HS-27A (cell line): ENCODE measurements around the gene GMPS.
"Not testable (repeated sequence)": the region's sequence is repeated elsewhere in the genome, so short reads cannot be mapped to it uniquely, and the experiment has no call there.

ENCODE experiments used
- DNase-seq: peaks from one replicate; pipeline ENCODE4 v3.0.0-alpha.2; 2012; ENCODE audit warnings: low read depth, missing footprints

GMPS gene

DNA sequence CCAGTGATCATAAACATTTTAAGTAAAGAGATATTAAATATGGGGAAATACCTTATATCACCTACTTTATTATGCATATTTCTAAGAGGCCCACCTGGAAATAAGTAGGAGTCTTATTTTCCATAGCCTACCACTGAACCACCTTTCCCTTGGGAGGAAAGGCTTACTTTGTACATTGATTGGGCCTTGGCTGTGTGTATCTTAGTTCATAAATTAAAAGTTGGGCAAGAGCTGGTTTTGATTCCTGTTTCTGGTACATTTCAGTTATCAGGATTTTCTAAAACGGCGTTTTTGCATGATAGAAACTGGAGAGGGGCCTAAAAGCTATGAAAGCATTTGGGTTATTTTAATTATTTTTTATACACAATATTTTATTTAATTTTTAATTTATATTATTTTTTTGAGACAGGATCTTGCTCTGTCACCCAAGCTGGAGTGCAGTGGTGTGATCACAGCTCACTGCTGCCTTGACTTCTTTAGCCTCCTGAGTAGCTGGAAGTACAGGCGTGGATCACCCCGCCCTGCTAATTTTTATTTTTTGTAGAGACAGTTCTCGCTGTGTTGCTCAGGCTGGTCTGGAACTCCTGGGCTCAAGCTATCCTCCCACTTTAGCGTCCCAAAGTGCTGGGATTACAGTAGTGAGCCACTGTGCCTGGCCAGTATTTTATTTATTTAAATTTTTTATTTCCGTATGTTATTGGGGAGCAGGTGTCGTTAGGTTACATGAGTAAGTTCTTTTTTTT, 2.6 kb downstream of the GMPS start:
- DNase-seq: no peak

DNA sequence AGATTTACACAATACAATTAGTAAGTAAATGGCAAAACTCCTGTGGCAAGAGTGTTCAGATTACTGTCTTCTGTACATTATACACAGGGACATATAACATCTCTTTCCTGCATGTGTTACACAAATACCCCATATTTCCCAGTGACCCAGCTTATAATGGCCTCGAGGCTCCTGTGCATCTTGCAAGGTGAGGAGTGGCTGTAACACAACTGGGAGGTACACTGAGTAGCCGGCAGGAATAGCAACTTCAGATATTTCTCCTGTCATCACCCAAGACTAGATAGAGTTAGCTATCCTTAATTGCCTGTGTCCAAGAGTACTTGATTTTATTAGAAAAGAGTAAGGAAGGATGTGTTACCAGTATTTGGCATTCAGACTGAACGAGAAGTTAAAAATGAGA, 5.6 kb downstream of the GMPS start:
- DNase-seq: no peak

DNA sequence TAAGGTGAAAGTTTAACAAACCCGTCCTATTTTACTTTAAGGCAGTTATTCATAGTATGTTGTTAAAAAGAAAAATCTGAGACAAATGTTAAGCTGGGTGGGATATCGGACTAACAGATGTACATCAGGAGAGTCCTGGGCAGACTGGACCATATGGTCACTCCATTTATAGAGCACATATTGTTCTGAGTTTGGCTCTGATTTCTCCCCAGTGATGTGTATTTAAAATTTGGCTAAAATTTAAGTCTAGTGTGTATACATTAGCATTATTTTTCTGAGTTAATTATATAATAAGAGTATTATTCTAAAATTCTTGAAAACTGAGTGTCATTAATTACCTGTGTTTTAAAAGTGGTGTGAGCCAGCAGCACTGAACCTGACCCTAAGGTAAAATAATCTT, 6.1 kb downstream of the GMPS start:
- DNase-seq: no peak

GRCh38 chr3:155880286-155880685, 9.8 kb downstream of the GMPS start:
- DNase-seq: no peak

GRCh38 chr3:155884292-155884691, 13.8 kb downstream of the GMPS start:
- no peak for DNase-seq

GRCh38 chr3:155885292-155885691, 14.8 kb downstream of the GMPS start:
- DNase-seq: no peak

DNA sequence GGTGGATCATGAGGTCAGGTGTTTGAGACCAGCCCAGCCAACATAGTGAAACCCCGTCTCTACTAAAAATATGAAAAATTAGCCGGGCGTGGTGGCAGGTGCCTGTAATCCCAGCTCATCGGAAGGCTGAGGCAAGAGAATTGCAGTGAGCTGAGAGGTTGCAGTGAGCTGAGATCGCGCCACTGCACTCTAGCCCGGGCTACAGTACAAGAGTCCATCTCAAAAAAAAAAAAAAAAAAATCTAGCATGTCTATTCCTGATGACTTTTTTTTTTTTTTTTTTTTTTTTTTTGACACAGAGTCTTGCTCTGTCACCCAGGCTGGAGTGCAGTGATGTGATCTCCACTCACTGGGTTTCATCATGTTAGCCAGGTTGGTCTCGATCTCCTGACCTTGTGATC, 15.9 kb downstream of the GMPS start:
- not testable (repeated sequence) for DNase-seq

DNA sequence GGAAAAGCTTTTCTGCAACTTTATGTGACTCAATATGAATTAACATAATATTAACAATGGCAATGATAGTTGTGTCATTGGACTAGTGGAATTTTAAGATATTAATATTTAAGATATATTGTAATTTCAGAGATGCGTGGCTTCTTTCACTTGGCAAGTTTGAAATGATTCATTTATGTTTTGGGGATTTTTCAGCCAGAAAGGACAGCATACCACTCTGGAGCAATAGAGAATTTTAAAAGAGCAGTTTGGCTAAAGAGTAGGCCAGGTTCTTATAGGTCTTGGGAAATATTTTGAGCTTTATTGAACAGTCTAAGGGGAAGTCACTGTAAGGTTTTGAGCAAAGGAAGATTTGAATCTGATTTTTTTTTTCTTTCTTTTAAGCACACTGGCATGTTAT, 16.5 kb downstream of the GMPS start:
- no peak for DNase-seq

DNA sequence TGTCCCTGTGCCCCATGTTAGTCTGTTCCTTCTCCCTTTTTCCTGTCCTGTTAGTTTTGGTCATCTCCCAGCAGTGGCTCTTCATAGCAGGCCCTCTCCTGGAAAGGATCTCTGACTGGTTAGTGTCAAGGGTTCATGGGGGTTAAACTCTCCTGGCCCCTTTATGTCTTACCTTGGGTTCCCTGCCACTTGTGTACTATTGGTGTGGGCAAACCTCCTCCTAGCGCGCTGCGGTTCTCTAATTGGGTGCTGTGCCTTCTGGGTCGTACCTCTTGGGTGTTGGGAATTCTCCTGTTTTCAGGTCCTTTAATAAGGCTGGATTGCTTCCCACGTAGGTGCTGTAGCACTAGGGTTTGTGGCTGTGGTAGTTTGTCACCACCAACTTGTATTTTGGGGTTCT, 18.8 kb downstream of the GMPS start:
- DNase-seq: no peak

DNA sequence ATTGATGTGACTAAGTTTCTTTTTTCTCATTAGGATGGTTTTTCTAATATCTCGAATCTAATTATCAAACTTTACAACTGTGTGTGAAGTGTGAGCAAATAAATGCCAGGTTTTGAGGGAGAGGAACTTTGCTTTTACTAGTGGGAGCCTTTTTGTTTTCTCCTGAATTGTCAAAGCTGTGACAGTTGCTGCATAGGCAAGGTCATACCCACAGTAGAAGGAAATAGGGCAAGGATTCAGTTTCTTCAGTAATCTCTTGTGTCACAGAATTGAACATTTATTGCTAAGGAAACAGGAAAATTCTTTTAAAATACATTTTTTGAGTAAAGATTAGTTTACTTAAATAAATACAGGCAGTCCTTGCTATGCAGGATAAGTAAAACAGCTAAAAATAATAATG, 19.5 kb downstream of the GMPS start:
- no peak for DNase-seq

- no peak for DNase-seq
Measured at GRCh38 chr3:155890671-155891190, 20.3 kb downstream of the GMPS start.

DNA sequence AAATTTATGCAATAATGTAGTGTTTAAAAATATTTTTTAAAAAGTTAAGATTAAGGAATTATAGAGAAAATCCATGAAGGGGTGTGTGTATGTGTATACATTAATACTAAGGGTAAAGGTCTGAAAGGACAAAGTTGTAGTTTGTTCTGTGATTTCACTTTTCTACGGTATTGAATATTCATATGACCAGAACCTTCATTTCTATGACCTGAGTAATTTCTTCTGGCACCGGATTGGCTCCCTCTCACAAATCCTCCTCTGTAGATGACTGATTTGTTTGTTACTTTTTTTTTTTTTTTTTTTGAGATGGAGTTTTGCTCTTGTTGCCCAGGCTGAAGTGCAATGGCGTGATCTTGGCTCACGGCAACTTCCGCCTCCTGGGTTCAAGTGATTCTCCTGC, 20.9 kb downstream of the GMPS start:
- no peak for DNase-seq

GRCh38 chr3:155895379-155895900, 25.0 kb downstream of the GMPS start:
- no peak for DNase-seq

- no peak for DNase-seq
Measured at GRCh38 chr3:155906900-155907299, 36.5 kb downstream of the GMPS start.

GRCh38 chr3:155908086-155908485, 37.6 kb downstream of the GMPS start:
- DNase-seq: no peak

DNA sequence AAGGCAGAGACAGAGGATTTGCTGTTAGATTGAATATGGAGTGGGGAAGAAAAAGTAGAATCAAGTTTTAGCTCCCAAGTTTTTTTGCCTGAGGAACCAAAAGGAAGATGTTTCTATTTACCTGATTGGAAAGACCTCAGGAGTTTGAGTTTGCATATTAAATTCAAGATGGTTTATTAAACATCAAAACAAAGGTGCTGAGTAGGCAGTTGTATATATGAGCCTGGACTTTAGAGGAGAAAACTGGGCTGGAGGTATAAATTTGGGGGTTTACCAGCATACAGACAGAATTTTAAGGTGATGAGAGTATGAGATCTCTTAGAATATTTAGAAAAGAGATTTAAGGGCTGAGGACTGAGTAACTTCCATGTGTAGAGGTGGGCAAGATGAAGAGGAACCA, 38.2 kb downstream of the GMPS start:
- DNase-seq: no peak

GRCh38 chr3:155912090-155912489, 41.6 kb downstream of the GMPS start:
- DNase-seq: no peak

DNA sequence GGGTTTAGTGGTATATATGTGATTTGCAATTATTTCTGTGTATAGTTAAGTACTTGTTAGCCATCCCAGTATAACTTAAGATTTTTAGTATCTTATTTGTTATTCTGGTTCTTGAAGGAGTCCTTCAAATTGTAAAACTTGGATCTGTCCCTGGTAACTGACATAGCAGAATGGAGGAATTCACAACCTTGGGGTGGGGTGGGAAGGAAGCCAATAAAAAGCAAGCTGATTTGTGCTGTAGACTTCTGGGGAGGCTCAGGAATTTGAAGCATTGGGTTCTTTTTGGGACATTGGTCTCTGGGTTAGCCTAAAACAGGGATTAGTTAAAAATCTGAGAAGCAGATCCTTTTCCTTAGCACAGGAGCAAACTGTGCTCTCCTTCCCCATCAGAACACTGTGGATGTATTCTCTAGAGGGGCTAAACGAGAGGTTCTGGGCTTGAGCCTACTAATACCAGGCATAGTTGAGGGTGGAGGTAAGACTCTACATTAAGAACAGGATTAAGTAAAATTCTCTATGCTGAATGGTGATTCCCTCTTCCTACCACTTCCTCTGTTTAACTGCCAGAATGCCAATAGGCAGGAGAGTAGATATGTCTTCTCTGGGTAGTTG, 42.2 kb downstream of the GMPS start:
- peak; percentile 4 for DNase-seq

DNA sequence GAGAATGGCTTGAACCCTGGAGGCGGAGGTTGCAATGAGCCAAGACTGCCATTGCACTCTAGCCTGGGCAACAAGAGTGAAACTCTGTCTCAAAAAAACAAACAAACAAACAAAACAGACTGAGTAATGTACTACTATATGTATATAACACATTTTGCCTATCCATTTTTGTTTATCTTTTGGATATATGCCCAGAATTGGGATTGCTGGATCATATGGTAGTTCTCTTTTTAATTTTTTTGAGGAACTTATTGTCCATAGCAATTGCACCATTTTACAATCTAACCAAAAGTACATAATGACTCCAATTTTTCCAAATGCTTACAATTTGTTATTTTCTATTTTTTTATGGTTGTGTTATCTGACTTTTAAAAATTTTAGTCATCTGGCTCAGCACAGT, 47.3 kb downstream of the GMPS start:
- no peak for DNase-seq

- DNase-seq: no peak
Measured at GRCh38 chr3:155919728-155920127, 49.3 kb downstream of the GMPS start.

DNA sequence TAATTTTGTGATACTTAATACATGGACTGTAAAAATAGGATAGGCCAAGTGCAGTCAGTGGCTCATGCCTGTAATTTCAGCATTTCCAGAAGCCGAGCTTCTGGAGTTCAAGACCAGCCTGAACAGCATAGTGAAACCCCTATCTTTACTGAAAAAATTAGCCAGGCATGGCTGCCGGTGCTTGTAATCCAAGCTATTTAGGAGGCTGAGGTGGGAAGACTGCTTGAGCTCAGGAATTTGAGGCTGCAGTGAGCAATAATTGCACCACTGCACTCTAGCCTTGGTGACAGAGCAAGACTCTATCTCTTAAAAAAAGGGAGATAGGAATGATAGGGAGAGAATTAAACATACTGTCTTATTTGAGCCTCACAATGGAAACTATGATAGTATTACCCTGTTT, 51.0 kb downstream of the GMPS start:
- no peak for DNase-seq

DNA sequence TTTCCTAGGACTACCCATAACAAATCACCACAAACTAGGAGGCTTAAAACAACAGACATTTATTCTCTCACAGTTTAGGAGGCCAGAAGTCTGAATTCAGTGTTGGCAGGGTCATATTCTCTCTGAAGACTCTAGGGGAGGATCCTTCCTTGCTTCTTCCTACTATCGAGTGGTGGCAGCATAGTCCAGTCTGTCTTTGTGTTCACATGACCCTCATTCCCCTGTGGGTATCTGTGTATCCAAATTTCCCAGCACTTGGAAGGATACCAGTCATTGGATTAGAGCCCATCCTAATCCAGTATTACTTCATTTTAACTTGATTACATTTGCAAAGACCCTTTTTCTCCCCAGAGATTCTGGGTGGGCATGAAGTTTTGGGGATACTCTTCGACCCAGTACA, 63.8 kb downstream of the GMPS start:
- DNase-seq: no peak

DNA sequence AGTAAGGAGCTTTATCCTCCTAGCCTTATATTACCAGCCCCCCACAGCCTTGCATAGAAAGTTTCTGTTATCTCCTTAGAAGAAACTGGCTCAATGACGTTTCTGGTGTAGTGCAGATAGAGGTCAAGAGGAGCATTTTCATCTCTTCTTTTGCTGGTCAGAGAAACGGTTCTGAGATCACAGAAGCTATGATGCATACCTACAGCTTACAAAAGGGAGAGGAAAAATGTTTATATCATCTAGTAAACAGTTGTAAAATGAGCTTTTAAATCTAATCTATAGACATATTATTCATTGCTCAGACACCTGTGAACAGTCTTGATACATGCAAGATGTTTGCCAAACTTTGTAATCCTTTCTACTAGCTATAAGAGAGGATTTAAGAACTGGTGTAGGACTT, 68.0 kb downstream of the GMPS start:
- no peak for DNase-seq

DNA sequence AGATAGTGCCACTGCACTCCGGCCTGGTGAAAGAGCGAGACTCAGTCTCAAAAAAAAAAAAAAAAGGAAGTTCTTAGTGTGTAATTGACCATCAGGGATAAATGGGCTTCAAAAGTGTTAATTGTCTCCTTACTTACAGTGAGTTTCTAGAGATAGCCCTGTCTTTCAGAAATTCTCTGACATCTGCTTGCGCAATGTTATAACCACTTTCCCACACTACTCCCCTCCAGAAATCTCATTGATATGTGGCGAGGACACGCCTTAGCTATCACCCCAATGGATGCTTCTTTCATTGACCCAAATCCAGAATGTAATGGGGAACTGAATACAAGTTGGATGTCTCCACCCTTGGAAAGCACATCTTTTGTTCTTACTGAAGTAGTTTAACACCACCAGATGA, 70.9 kb downstream of the GMPS start:
- no peak for DNase-seq
